ENCODE measurements around the gene ZBED2.
"Not testable (repeated sequence)": the region's sequence is repeated elsewhere in the genome, so short reads cannot be mapped to it uniquely, and the experiment has no call there.

The ZBED2 gene, protein sequence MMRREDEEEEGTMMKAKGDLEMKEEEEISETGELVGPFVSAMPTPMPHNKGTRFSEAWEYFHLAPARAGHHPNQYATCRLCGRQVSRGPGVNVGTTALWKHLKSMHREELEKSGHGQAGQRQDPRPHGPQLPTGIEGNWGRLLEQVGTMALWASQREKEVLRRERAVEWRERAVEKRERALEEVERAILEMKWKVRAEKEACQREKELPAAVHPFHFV

DNA sequence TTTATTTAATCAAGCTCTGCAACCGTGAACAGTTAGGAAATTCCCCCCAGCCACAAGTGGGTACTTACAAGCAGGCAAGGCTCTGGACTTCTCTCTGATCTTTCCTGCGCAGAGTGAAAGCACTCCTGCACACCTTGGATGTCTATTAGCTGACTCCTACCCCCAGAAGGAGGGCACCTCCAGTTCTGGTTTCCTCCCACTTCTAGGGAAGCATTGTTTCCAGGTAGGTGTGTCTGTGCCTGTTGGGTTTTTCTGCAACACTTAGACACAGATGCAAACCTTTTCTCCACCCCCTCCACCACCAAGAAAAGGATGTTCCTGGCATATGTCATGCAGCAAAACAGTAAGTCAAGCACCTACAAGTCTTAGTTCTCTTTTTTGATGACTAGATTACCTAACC, at the start of gene ZBED2:
ZBED2 (minus strand) TSS at position 115 of the 400 bp plus-strand sequence. CDS start 1,145 bp downstream, outside the sequence.
- no peak for DNase-seq

DNA sequence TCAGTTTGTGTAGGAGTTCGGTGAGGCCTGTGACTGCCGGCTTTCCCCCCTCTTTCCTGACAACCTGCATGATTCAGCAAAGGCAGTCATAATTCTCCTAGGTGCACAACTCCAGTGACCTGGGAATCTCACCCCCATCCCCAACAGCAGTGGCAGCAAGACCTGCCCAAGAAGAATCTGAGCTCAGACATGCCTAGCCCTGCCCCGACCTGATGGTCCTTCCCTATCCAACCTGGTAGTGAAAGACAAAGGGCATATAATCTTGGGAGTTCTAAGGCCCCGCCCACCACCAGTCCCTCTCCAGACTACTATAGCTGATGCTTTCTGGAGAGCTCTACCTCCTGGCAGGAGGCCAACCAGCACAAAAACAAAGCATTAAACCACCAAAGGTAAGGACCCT, 44.2 kb upstream of the ZBED2 start:
- DNase-seq = no peak

DNA sequence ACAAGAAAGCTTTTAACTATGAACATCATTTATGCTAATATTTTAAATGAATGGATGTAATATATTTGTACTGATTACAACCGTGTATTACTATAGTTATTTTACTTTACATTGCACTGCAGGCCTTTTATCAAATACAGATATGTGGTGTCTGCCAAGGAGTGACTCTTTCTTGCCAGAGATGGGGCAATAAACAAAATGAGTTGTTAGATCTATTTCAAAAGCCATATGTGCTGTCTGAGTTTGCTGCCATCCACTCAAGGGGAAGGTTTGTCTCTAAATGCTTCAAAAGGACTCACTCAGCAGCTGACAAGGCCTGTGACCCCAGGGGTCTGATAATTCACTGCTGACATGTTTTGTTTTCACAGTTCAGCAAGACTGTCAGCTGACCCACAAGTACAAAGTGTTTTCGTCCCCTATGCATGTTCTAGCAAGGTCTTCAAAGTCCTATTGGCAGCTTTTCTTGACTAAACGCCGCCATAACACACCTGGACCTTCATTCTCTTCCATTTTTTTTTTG, 41.3 kb upstream of the ZBED2 start:
- DNase-seq = no peak

DNA sequence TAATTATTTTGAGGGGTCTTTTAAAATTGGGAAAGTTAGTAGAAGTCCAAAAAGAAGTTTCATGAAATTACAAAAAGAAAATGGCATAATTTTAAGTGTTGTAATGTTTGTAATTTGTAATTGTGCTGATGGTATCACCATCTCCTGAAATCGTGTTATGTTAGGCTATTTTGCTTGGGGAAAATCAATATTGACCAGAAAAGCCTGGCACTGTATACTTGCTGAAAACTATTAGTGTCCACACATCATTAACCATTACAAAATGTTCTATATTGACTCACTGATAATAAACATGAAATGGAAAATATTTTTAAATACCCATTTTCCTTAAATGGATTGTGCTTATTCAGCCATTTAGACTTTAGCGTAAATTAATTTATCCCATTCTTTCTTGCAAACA, 40.3 kb upstream of the ZBED2 start:
- no peak for DNase-seq

DNA sequence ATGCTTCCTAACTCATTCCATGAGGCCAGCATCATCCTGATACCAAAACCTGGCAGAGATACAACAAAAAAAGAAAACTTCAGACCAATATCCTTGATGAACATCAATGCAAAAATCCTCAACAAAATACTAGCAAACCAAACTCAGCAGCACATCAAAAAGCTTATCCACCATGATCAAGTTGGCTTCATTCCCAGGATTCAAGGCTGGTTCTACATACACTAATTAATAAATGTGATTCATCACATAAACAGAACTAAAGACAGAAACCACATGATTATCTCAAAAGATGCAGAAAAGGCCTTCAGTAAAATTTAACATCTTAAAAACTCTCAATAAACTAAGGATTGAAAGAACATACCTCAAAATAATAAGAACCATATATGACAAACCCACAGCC, 35.5 kb upstream of the ZBED2 start:
- DNase-seq = not testable (repeated sequence)

DNA sequence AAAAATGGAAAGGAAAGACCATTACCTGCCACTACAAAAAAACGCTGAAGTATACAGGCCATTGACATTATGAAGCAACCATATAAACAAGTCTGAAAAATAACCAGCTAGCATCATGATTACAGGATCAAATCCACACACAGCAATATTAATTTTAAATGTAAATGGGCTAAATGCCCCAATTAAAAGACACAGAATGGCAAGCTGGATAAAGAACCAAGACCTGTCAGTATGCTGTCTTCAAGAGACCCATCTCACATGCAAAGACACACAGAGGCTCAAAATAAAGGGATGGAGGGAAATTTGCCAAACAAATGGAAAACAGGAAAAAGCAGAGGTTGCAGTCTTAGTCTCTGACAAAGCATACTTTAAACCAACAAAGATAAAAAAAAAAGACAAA, 33.9 kb upstream of the ZBED2 start:
- not testable (repeated sequence) for DNase-seq

DNA sequence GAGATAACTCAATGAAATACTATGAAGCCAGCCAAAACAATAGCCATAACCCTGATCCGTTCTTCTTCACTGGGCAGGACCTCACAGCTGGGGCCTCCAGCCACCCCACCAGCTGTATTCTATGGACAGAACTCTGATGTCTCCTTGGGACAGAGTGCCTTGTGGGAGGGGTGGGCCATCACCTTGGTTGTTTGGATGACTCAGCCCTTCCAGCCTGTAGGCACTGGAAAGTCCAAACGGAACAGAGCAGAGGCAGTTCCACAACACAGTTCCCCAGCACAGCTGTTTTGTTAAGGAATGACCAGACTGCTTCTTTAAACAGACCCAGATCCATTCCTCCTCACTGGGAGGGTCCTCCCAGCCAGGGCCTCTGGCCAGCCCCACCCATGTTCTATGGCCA, 31.9 kb upstream of the ZBED2 start:
- DNase-seq = no peak

DNA sequence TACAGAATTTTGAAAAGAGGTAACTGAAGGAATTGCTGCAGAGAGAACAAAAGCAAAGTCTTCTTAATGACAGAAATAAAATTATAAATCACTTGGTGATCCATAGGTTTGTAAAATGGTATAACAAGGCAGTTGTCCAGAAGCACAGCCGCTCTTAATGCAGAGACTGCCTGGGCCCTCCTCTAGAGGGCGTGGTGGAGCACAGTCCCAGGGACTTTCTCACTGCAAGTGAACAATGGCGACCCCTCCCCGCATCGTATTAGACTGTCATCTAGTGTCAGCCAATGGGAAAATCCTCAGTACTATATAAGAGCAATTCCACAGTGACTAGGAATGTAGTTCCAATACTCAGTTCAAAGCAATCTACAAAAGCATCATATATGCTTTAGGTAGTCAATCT, 26.4 kb upstream of the ZBED2 start:
- DNase-seq = no peak

DNA sequence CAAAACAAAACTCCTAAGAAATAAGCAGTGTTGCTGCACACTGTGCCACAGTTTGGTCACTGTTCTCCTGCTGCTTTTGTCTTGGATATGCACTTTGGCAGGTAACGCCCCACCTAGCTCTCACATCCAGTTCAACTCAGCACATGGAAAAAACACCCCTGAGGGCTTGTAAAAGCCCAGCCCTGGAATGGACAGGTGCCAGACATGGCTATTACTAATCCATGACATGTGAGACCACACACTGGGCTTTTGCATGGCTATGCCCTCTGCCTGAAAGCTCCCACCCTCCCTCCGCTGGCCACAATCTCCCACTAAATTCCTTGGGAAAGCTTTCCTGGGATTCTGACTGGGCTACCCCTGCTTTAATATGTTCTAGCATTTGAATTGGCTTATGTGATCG, 24.7 kb upstream of the ZBED2 start:
- no peak for DNase-seq

DNA sequence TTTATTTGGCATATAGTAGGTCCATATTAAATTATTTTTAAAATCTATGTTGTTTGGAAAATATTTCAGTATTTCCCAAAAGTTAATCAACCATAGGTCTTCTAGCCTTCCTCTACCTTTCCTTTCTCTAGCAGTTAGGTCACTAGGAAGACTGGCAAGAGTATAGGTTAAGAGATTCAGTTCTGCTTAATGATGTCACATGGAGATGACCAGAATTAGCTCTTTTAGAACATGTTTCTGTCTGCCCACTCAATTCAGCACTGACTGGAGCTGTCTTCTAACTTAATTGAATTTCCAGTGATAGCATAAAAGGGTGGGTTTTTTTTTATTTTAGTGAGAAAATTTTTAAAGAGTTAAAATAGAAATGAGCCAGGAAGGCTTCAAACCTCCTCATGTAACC, 23.8 kb upstream of the ZBED2 start:
- DNase-seq = no peak

DNA sequence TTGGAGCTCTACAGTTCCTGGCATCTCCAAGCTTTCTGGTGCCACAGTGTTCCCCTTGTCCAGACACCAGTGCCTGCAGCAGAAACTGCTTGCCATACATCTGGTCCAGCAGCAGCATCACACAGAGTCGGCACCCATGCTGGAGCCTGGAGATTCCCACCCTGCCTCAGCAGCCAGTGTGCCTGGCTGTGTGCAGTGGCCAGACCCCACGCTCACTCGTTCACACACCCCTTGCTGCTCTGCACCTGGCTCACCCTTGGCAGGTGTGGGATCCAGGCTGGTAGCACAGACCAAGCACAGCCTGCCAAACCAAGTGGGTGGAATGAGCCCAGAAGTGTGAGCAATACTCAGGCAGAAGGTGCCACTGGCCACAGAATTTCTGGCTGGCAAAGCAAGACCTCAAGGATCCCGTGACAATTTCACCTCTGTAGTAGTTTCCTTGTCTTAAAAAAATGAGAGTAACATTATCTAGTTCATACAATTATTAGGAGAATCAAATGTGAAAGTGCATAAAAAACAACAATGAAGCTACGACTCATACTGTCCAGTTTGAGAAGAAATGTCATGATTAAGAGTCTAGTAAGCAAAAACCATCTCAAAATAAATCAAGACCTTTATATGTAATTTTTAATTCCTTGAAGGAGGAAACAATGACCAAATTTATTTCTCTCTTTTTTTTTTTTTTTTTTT, 22.9 kb upstream of the ZBED2 start:
- DNase-seq = no peak

DNA sequence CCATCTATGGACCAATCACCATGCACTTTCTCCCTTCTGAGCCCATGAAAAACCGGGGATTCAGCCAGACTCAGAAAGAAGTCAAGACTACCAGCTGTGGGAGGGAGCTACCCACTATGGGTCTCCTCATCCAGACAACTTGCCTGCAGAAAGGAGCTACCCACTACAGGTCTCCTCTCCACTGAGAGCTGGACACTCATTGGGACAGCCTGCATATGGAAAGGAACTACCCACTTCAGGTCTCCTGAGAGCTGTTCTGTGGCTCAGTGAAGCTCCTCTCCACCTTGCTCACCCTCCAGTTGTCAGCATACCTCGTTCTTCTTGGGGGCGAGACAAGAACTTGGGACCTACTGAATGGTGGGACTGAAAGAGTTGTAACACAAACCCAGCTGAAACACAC, 22.3 kb upstream of the ZBED2 start:
- no peak for DNase-seq

DNA sequence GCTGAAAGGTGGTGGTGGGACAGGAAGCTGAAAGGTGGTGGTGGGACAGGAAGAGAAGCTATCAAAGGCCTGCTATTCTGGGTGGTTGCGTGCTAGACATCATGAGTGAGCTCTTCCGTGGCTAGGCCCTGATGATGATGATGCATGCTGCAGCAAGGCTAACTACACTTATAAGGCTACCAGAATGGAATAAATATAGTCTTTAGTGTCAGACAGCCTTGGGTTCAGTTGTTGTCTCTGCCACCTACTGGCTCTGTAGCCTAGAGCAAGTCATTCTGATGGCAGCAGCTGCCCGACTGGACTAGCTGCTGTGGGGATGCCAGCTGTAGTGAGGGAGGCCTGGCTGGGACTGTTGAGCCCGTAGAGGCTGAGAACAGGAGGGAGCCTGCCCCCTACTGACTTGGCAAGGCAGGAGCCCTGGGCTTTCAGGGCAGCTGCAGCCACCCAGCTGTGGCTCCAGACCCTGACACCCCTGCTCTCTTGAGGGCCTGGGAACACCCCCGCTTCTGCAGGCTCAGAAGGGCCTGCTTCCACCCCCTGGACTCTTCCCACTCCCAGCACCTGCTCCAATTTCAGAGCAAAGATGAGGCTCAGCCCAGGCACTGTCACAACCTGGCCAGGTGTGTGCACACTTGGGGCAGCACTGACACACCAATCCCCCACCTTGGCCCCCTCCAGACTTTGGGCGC, 21.4 kb upstream of the ZBED2 start:
- no peak for DNase-seq

DNA sequence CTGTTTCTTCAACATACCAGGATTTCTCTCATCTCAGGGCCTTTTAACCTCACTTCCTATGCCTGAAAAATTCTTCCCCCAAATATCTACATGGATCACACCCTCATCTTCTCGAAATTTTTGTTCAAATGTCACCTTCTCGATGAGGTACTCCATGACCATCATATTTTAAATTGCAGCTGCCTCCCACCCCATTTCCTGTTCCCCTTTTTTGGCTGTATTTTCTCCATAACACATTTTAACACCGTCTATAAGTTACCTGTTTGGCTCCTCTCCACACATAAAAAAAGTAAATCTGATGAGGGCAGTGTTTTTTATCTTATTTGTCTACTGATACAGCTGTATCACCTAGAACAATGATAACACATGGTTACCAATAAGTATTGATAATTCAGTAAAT, 20.7 kb upstream of the ZBED2 start:
- no peak for DNase-seq

DNA sequence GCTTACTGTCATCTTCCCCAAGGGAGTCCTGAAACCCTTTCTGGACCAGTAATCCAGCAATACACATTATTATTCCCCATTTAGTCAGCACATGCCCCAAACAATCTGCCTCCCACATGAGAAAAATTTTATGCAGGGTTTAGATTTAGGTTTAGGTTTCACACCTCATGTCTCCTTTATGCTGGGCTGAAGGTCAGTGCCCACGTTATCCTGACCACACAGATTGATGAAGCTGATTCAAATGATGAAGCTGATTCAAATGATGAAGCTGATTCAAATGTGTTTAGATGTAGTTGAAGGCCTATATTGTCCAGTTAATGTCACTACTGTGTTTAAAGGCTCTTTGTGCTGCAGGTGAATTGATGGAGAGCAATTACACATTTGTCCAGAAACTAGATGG, 18.1 kb upstream of the ZBED2 start:
- no peak for DNase-seq

DNA sequence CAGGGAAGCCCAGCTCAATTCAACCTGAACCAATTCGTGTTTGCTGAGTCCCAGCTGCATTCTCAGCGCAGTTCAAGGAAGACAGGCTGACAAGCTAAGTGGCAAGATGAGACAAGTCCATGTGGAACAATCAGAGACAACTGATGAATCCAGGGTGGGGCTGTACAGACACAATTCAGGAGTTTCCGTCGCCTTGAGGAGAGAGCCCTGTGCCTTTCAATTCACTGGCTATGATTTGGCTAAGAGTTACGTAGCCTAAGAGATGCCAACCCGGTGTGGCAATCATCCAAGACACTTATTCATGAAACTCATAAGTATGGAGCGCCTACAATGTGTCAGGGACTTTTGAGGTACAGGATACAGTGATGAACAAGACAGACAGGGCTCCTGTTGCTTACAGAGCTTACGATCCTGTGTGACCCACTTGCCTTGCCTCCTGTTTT, 15.5 kb upstream of the ZBED2 start:
- no peak for DNase-seq

DNA sequence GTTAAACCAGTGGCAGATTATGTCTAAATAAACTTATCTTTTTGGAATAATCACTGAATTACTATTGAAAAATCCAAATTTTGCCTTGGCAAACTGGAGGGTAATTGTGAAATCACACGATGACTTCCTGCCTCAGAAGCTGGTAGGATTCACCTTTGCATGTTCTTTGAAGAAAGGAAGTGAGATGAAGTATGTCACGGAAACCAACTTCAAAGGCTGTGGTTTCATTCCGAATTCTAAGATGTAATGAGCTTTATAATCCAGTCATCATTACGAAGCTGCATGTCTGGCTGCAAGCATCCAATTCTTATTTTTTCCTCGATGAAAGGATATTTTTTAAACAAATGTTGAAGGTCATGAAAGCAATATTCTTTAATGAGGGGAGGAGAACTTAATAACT, 15.0 kb upstream of the ZBED2 start:
- no peak for DNase-seq

DNA sequence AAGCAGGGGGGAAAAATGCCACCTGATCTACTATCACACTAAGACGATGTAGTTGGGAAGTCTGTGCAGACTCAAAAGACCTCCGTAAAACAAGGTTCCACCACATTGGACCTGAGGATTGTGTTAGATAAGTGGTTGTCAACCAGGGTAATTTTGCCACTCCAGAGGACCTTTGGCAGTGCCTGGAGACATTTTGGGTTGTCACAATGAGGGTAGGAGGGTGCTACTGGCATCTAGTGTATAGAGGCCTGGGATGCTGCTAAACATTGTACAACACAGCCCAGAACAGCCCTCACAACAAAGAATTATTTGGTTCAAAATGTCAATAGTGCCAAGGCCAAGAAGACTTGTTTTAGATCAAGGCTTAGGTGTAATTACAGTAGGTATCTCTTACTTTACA, 14.6 kb upstream of the ZBED2 start:
- DNase-seq = no peak

DNA sequence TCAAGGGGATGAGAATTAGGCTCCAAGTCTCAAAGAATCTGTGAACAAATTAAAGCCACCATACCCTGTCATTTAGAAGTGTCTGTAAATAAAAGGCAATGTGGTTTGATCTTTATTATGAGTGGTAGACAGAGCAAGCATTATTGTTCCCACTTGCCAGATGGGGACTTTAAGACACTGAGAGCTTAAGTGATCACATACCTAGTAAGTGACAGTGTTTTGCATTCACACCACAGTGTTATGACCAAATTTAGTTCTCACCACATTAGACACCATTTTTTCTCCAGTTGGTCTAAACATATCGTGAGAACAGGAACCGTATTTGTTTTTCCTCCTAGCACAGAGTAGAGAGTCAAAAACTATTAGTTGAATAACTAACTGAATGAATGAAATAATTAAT, 13.2 kb upstream of the ZBED2 start:
- DNase-seq = no peak

DNA sequence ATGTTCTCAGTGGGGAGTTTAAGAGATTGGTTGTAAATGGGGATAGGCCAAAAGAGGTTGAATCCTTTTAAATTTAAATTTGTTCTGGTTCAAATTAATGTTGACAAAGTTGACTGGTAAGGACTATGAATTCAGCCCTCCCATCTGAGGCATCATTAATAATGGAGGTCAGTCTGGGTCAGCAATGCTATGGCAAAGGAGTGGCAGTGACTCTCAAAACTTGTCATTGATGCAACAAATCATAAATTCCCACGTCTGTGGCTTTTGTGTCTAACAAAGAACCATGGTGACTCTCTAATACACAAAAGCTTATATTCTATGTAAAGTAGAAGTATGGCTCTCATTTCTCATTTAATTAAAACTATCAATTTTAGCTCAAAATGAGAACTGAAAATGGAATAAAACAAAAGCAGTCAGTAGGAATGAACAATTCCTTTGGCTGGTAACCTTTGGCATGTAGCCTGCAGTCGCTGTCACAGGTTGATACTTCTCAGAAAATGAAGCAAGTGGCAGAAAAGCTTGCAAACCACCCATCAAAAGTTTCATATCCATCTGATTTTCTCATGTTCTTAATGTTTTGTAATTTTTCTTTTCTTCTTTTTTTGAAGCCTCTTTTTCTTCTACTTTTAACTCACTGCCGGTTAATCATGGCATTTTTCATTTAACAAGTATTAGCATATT, 12.2 kb upstream of the ZBED2 start:
- DNase-seq = no peak

DNA sequence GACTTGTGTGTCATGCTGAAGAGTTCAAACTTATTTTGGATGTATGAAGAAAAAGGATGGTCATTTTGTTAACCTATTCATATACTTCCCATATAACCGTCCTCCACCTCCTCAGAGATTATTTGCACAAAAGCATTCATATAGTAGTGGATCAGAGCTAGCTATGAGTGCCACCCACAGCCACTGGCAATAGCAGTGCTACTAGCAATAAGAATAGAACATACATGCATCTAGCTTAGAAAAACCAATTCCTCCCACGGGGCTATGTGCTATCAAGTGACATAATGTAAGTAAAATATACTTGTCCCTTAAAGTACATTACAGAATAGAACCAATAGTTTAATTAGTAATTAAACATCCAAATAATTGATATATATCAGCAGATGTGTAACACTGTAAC, 10.3 kb upstream of the ZBED2 start:
- DNase-seq = no peak

DNA sequence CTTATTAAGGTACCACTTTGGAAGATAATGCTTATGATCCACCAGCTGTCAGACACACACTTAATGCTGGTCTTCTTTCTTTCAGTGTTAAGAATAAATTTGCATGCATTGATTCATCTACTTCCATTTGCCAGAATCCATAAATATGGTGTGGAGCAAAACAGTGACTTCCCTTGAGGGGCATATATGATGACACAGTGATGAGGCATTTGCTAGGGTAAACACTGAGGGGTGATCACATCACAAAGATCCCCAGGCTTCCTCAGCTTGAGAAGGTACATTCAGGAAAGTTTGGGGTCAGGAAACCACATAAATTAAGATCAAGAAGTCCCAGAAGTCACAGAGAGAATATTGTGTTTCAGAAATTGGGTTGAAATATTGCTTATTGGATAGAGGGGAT, 9.9 kb upstream of the ZBED2 start:
- DNase-seq = no peak

DNA sequence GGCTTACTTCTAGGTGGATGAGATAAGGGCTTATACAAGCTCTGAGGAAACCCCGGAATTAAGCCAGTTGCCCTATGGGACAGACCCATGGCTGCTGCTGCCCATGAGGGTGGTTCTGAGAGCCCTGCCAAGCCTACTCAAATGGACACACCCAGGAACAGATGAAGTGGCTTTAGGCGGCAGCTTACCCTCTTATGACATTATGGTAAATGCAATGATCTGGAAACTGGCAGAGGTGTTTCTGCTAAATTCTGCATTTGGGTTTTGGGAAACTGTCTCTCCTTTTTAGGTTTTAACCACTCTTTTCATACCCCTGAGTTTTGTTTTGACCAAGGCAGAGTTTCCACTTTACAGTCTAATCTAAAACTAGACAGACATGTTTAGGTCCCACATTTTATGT, 9.0 kb upstream of the ZBED2 start:
- DNase-seq = no peak

DNA sequence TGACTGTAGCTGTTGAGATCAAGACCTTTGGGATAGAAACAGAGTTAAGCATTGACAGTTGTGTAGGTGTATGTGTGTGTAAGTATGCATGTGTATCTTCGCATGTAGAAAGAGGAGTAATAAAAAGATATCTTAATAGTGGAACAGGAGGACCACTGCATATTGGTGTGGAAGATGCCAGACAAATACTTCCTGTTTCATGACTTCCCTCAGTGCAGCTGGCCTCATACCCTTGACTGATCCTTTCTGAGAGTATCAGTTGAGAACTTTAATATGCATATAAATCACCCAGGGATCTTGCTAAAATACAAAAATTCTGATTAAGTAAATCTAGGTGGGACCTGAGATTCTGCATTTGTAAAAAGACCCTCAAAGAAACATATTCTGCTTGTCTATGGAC, 8.5 kb upstream of the ZBED2 start:
- no peak for DNase-seq

All from DMS 273 treated with DMSO at 0.1 percent for 48 hours (cell line).